Measurements from ENCODE around the gene MARCHF3. TPM values are rescaled to one million over a fixed set of nuclear protein-coding genes. Genes with fewer than 3 reads are reported as not detected.

The MARCHF3 gene
- total and polyA plus RNA-seq, 2 donors (not counting 3 experiments of a cell fraction or from before 2014, with no cell fraction given) = 31.9 to 35.0 TPM

DNA sequence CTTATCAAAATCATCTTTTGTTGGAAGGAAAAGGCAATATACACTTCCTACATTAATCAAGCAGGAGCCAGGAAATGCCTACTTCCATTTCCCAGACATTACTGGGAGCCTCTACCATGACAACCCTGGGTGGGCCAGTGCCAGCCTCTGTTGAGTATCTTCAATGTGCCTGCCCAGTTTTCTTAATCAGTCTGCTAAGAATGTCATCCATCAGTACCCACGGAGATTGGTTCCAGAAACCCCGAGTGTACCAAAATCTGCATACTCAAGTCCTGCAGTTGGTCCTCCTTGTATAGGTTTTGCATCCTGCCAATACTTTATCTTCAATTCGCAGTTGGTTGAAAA is 82.4 kb downstream of the MARCHF3 start:
- intact Hi-C loops (cut with micrococcal nuclease) (no loop called here), dilution Hi-C loops (cut with MboI; ENCODE audit: extremely low pct_ligation_motif_present, low sequenced_read_pairs) (no loop called here)
- FAIRE-seq = no peak
- no peak overlapping the region for H3K27ac ChIP-seq (ENCODE audit: insufficient read depth, low read depth, low read length)
- no peak overlapping the region for H2AFZ ChIP-seq (ENCODE audit: low read depth, low read length)
- no peaks in the 10 kb centered on the region for H3K27me3 ChIP-seq (ENCODE audit: control insufficient read depth in 2 of 2, insufficient read depth in 2 of 2, low read length in 2 of 2)
- no peaks in the 10 kb centered on the region for H3K36me3 ChIP-seq (ENCODE audit: control insufficient read depth in 2 of 2, extremely low read depth in 1 of 2, insufficient read depth in 2 of 2, low read length in 2 of 2)
- no peaks in the 10 kb centered on the region for H3K9me1 ChIP-seq (replicated peaks; ENCODE audit: control insufficient read depth, extremely low read depth, insufficient read depth, low read length)
- no peaks in the 10 kb centered on the region for H3K9me3 ChIP-seq (replicated peaks; ENCODE audit: control insufficient read depth, insufficient read depth, low read length)
- H3K4me1 ChIP-seq (ENCODE audit: control insufficient read depth, extremely low read depth, insufficient read depth, low read length) = peaks cover 15% of the 10 kb centered on the region
- POLR2A ChIA-PET = no interaction called here
- no peak overlapping the region for H3K4me2 ChIP-seq (ENCODE audit: insufficient read depth, low read length)
- no peak for DNase-seq (ENCODE audit: low read depth, low spot score)
- CTCF ChIA-PET = no interaction called here
- H3K79me2 ChIP-seq (ENCODE audit: control insufficient read depth, insufficient read depth, low read length) = peaks cover 61% of the 10 kb centered on the region
- BruUV-seq (replicated peaks) = no TSS peak
- no peak overlapping the region for H3K4me3 ChIP-seq (replicated peaks in 1 of 3; ENCODE audit: insufficient read depth in 1 of 3, low read depth in 1 of 3, low read length in 3 of 3)
- H3K9ac ChIP-seq (replicated peaks; ENCODE audit: extremely low read depth, insufficient read depth, low read length) = no peak overlapping the region
- H4K20me1 ChIP-seq (replicated peaks; ENCODE audit: control insufficient read depth, extremely low read depth, insufficient read depth, low read length) = no peaks in the 10 kb centered on the region
- no peak for TF ChIP-seq FOS (IDR thresholded peaks at IDR 0.05; ENCODE audit: borderline replicate concordance, insufficient read depth, low read length)
- TF ChIP-seq MAX (IDR thresholded peaks at IDR 0.05; ENCODE audit: insufficient read depth, insufficient read length) = no peak
- TF ChIP-seq JUN (IDR thresholded peaks at IDR 0.05; ENCODE audit: borderline replicate concordance, insufficient read depth, insufficient read length, low read depth) = no peak
- no peak for TF ChIP-seq EZH2 (IDR thresholded peaks at IDR 0.05; ENCODE audit: borderline replicate concordance, low read depth, low read length, severe bottlenecking)
- no peak for TF ChIP-seq POLR2A (IDR thresholded peaks at IDR 0.05; ENCODE audit: low read depth, low read length)
- TF ChIP-seq POLR2AphosphoS5 (IDR thresholded peaks at IDR 0.05; ENCODE audit: insufficient read depth, low read depth, low read length) = no peak
- no peak for TF ChIP-seq GATA2 (IDR thresholded peaks at IDR 0.05; ENCODE audit: insufficient read depth, insufficient read length, low read depth, low read length)
- no peak for TF ChIP-seq CTCF (IDR thresholded peaks at IDR 0.05; ENCODE audit: extremely low read depth in 1 of 2, insufficient read depth in 1 of 2, low read depth in 1 of 2, low read length in 2 of 2)

All from endothelial cell of umbilical vein (primary cell).